ENCODE measurements around the gene ANKRD34A.

ANKRD34A gene

DNA sequence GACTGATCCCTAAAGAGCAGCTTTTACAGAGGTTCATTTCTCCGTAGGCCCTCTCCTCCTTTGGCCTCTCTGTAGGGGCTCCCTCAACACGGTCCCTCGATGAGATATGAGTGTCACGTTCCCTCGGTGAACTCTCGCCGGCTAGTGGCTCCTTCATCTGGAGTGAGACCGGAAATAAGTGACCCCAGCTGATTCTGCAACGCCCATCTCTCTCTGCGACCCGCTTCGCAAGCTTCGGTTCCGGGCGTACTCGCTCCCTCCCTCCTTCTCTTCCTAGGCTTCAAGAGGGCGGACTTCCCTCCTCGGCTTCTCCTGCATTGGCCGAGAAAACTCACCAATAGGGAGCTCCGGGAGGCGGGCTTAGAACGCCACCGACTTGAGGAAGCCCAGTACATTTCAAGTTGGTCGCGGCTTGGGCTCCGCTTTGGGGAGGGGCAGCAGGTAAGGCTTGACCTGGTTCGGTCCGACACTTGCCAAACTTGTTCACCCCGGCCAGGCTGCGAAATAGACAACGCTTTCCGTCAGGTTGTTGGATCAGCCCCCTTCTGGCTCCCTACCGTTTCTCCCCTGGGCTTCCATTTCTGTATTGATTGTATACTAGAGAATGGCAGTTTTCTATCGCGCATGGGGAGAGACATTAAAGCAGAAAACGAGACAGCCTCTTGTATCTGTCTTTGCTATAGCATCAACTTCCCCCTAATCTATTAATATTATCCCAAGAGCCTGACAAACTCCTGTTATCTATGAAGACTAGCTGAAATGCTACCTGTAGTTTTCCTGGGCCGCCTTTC, at the start of gene ANKRD34A, which contains the start of gene POLR3GL:
TSS of gene ANKRD34A (minus strand) at position 248 of the 791 bp plus-strand sequence. CDS start 2,816 bp downstream, outside the sequence.
TSS of gene POLR3GL (plus strand) at position 363 of the 791 bp plus-strand sequence. CDS start 10,176 bp downstream, outside the sequence.
- peak; percentile 97 for DNase-seq

DNA sequence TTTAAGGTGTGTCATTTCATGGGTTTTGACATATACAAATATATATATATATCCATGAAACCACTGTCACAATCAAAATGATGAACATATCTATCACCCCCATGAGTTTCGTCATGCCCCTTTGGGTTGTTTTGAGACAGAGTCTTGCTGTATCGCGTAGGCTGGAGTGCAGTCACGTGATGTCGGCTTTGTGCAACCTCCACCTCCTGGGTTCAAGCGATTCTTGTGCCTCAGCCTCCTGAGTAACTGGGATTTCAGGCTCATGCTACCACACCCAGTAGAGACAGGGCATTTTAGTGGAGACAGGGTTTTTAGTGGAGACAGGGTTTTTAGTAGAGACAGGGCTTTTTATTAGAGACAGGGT, 49.2 kb upstream of the ANKRD34A start:
- no peak for DNase-seq

DNA sequence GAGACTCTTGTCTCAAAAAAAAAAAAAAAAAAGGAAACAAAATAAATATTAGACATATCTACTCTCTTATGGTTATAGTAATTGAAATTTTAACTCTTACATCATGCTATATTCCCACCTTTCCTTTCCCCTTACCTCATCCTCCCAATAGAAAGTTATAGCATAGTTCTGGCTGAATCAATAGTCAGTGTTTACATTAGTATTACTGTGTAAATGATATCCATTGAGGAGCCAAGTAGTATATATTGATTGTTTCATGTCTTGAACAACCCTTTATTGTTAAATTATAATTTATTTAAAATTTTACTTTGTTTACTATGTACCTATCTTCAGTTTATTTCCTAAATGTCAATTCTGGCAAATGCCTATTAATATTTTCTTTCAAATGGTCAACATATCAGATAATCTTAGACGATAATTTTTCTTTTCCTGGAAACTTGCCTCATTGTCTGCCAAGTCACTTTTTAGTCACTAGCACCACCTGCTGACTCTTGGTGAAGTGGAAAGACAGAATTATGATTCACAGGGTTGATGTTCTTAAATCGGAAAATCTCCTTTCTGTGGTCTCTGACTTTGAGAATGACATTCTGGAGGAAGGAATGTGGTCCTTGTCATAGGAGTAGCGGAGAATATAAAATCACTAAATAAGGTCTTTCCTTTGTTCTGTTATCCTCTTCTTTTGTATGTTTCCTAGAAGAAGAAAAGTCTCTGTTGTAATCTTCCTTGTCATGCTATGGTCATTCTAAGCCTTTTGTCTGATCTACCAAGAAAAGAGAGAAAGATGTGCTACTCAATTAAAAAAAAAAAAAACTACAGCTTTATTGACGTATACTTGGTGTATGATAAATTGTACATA, 48.6 kb upstream of the ANKRD34A start:
- DNase-seq = peak; percentile 77

DNA sequence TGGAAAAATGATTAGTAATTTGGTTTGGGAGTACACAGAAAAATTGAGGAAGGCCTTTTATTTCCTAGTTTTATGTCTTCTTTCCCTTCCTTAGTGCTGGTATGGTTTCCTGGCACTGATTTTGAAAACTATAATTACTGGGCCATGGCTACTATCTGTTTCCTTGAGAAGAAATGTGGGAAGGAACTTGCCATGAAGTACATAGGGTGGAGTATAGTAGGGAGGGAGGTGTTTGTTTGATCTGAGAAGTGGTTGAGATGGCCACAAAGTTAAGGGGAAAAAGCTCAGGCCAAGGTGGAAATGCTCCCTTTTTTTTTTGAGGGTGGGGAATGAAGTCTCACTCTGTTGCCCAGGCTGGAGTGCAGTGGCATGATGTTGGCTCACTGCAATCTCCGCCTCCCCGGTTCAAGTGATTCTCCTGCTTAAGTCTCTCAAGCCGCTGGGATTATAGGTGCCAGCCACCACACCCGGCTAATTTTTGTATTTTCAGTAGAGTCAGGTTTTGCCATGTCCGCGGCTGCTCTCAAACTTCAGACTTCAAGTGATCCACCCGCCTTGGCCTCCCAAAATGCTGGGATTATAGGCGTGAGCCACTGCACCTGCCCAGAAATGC, 45.9 kb upstream of the ANKRD34A start:
- DNase-seq = no peak

DNA sequence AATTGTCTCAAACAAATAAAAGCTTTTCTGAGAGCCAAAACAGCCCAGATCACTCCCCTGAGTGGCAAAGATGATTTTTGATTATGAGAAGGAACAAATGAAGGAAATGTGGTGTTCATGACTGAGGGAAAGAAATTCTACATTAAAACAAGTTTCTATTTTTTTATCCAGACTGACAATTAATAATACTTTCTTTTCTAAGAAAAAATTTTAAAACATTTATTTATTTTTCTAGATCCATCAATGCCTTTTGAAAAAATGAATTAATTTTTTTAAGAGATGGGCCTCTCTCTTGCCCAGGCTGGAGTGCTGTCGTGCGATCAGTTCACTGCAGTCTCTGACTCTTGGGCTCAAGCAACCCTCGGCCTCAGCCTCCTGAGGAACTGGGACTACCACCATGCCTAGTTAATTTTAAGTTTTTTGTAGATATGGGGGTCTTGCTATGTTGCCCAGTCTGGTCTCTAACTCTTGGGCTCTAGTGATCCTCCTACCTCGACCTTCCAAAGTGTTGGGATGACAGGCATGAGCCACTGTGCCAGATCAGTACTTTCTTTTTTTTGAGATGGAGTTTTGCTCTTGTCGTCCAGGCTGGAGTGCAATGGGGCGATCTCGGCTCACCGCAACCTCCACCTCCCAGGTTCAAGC, 43.2 kb upstream of the ANKRD34A start:
- DNase-seq = no peak

DNA sequence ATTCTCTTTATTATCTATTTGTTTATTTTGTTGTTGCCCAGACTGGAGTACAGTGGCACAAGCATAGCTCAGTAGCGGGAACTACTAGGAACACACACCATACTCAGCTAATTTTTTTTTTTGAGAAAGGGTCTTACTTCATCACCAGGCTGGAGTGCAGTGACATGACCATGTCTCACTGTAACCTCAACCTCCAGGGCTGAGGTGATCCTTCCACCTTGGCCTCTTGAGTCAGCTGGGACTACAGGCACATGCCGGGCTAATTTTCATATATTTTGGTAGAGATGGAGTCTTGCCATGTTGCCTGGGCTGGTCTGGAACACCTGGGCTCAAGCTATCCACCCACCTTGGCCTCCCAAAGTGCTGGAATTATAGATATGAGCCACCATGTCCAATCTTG, 37.3 kb upstream of the ANKRD34A start:
- DNase-seq = no peak

DNA sequence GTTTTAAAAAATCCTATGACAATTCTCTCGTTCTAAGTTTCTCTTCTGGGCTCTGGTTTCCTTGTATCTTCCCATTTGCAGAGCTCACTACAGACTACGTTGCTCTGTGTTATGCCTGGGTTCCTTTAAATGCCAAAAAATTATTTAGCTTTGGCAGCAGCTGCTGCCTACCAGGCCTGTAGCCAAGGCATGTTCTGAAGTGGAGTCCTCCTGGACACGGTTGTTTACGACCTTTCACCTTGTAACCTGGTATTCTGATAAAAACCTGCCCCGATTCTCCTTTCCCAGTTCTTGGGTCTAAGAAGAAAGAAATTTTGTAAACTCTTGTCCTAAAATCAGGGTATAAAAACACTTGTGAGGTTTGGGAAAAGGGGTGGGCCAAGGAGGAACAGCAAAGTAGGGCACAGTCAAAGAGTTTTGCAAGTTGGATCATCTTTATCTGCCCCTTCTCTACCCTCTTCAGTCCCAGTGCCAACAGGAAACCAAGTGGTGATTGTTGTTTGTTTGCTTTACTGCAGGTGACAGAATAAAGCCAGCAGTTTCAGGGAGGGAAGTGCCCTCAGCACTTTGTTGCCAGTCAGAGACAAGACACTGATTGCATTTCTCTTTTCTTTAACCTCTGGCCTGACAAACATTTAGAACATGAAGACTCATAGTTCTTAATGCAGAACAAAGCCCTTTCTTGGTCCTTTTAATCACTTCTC, 35.1 kb upstream of the ANKRD34A start:
- peak; percentile 20 for DNase-seq

DNA sequence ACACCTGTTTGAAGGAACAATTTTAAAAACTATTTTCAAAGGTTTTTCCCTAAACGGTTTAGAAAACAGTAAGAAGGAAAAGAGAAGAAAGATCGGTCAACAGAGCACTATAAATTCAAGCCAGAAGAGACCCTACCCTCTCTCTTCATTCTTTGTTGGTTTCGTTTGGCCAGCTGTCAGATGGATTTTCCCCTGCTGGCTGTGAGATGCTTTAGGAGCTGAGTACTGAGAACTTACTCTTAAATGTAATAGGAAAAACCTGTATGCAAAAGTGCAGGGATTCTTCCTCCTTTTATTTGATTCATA, 33.3 kb upstream of the ANKRD34A start:
- DNase-seq = peak; percentile 38

DNA sequence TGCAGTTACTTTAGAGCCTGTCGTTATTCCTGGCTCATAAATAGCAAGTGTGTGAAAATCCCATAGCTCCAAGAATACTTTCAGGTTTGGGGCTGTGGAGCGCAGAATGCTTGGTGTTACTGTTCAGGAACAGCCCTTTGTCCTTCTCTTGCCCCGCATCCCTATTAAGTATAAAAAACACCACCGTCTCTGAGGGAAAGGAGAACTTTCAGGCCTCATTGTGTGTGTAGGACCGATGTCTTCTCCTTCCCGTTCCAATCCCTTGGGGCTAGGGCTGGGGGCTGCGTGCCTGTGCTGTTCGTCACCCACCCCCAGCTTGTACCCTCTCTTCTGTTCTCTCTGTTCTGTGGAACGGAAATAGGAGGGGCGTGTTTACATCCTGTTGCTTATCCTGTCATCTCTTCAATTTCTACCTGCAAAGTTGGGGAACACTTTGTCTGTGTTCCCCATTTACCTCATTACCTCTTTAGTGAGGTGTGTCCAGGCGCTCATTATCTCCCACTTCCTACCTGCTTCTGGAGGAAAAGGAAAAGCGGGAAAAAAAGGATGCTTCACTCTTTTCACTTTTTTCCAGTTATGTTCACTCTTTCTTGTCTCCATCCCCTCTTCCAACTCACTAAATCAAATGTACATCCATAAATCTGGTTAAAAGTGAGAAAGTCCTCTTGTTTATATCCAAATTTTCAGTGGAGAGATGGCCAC, 32.8 kb upstream of the ANKRD34A start:
- DNase-seq = no peak

DNA sequence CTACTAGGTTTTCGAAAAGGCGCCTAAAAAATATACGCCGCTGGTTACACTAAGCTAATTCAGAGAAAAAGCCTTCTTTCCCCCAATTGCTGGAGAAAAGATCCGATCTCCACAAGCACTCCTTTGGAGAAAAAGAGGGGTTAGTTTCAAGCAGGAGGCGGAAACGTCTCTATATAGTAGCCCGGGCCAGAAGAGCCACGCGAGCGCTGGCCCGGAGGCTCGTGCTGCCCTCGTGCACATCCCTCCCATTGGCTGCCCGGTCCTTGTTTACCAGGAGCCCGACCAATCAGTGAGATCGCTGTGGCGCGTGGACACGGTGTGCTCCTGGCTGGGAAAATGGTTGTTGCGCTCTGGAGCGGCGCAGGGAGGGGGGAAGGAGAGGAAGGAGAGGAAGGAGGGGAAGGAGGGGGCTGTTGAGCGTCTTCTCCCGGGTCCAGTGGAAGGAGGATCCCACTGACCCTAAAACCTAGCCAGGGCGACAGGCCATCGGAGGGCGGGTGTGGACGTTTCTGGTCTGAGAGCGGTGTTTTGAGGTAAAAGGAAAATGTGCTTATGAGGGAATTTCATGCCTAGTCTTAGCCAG, 32.1 kb upstream of the ANKRD34A start, which contains the start of gene TXNIP:
TSS of gene TXNIP (minus strand) at position 147 of the 583 bp plus-strand sequence. CDS start 313 bp downstream, outside the sequence.
- peak; percentile 100 for DNase-seq

DNA sequence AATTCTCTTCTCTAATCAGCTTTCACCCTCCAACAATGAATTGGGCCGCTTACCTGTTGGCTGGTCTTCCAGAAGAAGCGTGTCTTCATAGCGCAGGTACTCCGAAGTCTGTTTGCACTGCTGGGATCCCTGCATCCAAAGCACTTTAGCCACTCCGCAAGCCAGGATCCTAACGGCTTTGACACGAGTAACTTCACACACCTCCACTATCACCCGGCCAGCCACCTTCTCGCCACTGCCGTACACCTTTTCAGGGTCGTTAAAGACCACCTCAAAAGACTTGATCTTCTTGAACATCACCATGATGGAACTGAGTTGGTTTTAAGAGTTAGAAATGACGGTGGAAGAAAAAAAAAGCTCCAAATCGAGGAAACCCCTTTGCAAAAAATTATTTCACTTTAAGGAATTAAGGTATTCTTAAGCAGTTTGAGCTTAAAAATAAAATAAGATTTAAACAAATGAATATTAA, 31.6 kb upstream of the ANKRD34A start:
- no peak for DNase-seq

DNA sequence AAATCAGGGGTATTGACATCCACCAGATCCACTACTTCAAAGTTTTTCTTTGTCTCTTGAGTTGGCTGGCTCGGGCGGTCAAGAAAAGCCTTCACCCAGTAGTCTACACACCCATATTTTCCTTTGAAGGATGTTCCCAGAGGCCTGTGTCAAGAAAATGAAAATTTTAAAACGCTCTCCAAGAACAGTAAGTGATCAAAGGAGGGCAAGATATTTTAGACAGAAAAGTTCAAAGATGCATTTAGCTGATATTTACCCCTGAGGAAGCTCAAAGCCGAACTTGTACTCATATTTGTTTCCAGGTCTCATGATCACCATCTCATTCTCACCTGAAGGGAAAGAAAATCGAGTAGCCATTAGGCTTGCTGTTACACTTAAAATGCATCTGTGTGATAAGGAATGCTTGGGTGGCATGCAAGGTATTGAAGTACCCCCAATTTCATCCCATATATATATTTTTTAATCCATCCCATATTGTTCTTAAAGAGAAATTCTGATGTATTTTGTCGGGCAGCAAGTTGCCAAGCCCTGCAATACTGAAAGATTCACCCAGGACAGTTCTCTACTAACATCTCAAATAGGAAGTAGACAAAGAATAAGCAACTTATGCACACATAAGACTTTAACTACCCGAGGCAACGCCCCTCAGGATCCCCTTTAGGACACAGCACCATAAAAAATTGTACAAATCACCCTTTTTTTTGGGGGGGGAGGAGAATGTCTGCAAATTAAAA, 30.9 kb upstream of the ANKRD34A start:
- peak; percentile 44 for DNase-seq

DNA sequence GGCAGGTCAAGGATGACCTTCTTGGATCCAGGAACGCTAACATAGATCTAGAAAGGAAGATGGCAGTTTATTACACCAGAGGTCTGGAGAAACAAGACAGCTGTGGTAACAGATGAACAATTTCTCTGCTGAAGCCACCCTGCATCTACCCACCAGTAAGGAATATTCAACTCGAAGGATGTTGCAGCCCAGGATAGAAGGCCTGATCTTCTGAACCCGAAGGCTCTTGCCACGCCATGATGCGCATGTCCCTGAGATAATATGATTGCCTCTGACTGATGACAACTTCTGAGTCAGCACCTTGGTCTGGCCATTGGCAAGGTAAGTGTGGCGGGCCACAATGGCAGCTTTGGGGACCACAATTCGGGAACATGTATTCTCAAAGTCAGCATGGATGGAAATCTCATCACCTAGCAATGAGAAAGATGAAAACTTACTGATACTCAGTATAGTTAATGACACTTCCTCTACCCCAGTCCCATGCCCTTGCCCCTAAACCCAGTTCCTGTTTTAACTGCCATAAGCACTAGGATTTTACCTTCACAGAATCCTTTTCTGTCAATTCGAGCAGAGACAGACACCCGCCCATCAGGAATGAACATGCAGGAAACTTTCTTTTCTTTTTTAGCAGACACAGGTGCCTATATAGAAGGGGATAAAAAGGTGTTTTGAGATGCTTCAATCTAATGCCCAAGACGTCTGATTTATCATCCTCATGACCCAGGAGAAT, 30.2 kb upstream of the ANKRD34A start:
- no peak for DNase-seq

DNA sequence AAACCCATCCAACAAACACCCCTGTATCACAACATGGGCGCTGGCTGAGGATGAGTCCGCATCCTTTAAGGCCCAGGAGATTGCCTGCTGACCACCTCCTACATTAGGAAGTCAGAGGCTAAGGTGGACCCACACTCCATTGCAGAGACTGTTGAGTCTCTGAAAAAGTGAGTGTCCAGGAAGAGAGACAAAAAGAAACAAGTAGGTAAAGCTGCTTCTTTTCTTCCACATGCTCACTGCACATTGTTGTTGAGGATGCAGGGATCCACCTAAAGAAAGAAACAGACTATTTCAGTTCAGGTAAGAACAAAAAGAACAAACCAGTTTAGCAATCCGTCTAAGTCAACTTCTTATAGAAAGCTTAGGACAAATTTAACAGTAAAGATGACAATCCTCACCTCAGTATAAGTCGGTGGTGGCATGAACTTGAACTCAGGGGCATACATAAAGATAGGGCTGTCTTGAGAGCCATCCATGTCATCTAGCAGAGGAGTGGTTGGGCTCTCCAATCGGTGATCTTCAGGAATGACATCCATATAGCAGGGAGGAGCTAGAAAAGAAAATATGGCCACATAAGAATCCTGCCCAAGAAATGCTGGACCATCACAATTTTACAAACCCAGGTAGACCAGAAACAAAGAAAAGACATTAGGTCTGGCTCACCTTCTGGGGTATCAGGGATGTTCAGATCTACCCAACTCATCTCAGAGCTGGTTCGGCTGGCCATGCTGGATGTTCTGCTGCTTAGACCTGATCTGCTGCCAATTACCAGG, 29.4 kb upstream of the ANKRD34A start:
- no peak for DNase-seq

DNA sequence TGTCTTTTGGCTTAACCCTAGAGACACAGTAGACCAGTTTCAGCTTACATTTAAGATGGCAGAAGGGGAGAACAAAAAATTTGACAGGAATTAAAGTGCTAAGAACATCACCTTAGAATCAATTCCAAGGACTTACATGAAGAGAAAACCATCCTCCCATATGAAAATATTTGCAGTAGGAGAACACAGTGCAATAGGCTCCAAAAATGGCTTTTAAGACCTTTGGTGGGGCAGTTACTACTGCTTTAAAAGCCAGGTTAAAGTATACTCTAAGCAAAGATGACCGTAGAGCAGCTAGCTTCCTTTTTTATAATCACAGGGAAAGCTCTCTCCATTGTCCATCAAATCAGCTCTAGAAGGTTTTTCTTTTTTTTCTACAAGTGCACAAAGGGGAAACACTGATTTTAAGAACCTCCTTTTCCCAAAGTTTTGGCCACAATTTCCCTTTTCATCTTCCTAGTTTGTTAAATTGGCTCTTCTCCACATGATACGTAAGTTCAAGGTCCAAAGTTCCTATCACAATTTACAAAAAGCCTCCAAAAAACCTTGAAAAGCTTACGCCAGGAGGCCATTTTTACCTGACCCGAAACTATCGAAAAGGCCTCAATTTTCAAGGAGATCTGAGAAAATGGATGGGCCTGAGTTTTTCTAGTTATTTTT, 28.7 kb upstream of the ANKRD34A start:
- peak; percentile 27 for DNase-seq

DNA sequence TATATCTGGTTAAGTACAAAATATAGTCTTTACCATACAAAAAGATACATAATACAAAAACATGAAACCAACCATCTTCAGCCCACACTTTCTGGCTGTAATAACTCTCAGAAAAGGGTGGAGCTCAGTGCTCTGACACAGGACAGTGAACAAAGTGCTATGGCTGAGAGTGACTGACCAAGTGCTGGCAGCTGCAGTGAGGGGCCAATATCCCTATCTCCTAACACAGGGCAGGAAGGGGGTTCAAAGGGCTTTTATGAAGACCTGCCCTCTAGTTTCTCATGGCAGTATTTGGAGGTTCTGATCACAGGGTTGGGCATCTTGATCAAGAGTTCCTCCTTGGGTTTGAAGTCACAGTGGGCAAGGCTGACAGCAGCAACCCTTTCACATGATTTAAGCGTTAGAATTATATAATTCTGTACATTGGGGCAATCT, 28.1 kb upstream of the ANKRD34A start:
- peak; percentile 54 for DNase-seq

DNA sequence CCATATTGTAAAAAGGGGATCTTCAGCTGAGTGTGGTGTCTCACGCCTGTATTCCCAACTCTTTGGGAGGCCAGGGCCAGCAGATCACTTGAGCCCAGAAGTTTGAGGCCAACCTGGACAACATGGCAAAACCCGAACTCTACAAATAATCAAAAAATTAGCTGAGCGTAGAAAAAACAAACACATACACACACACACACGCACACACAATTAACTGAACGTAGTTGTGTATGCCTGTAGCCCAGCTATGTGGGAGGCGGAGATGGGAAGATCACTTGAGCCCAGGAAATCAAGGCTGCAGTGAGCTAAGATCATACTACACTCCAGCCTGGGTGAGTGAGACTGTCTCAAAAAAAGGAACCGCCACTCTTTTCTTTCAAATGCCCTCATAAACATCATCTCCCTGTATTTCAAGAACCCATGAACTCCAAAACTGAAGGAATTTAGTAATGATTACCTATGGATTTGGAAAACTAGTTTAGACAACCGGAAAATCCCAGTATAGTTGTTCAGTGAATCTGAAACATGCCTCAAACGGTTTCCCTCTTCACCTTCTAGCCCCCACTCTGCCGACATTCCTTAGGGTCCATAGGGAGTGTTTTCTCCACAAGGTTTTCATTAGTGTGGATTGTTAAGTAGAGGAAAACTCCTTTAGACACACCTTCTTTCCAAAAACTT, 27.5 kb upstream of the ANKRD34A start:
- peak; percentile 37 for DNase-seq

Measured in midbrain (tissue), 1 donor.